GM23338 (cell line): ENCODE data around the gene CCNQ. TPM values are rescaled to one million over a fixed set of nuclear protein-coding genes. Genes with fewer than 3 reads are reported as not detected.

ENCODE experiments used
- ATAC-seq: fragments of 200-7000 bp; cut with Tn5 transposase; 3 replicates; pipeline ENCODE4 v1.9.1; 2020
- DNase-seq: peaks from one replicate; pipeline ENCODE4 v3.0.0-alpha.2; 2015; ENCODE audit warnings: low spot score
- H2AFZ ChIP-seq: fragments of 200-600 bp; sonication (generic); 2 replicates; pipeline ENCODE4 v1.8.0; 2016; ENCODE audit warnings: antibody characterized with exemption, mild to moderate bottlenecking, moderate library complexity
- H3F3A ChIP-seq: fragments of 200-600 bp; sonication (generic); replicated peaks from 2 replicates; pipeline ENCODE4 v1.8.0; 2017; ENCODE audit warnings: antibody characterized with exemption, mixed run types, low read depth
- H3K27ac ChIP-seq: fragments of 200-600 bp; sonication (generic); 2 replicates; pipeline ENCODE4 v1.6.1; 2016; ENCODE audit warnings: low read depth
- H3K27me3 ChIP-seq: fragments of 200-600 bp; sonication (generic); 2 replicates; pipeline ENCODE4 v1.8.0; 2016; ENCODE audit warnings: mild to moderate bottlenecking, mixed run types, moderate library complexity; ENCODE audit not compliant: insufficient read depth
- H3K36me3 ChIP-seq: fragments of 200-600 bp; sonication (generic); 2 replicates; pipeline ENCODE4 v1.8.0; 2016; ENCODE audit warnings: mild to moderate bottlenecking; ENCODE audit not compliant: insufficient read depth
- H3K4me1 ChIP-seq: fragments of 200-600 bp; sonication (generic); 2 replicates; pipeline ENCODE4 v1.8.0; 2016; ENCODE audit warnings: mild to moderate bottlenecking, moderate library complexity; ENCODE audit not compliant: insufficient read depth
- H3K4me2 ChIP-seq: fragments of 200-600 bp; sonication (generic); 2 replicates; pipeline ENCODE4 v1.7.1; 2017; ENCODE audit warnings: mixed run types
- H3K4me3 ChIP-seq: fragments of 200-600 bp; sonication (generic); 2 replicates; pipeline ENCODE4 v1.6.1; 2016; ENCODE audit warnings: mixed run types
- H3K79me2 ChIP-seq: fragments of 200-600 bp; sonication (generic); replicated peaks from 2 replicates; pipeline ENCODE4 v1.8.0; 2017; ENCODE audit warnings: mild to moderate bottlenecking; ENCODE audit not compliant: insufficient read depth
- H3K9me2 ChIP-seq: fragments of 200-600 bp; sonication (generic); 2 replicates; pipeline ENCODE4 v1.8.0; 2017; ENCODE audit not compliant: insufficient read depth
- H4K20me1 ChIP-seq: fragments of 200-600 bp; sonication (generic); replicated peaks from 2 replicates; pipeline ENCODE4 v1.8.0; 2017; ENCODE audit warnings: mild to moderate bottlenecking; ENCODE audit not compliant: insufficient read depth
- H3K27ac Mint-ChIP-seq: 2 replicates; pipeline ENCODE4 v1.8.0; 2020; ENCODE audit warnings: inconsistent platforms, mild to moderate bottlenecking, moderate library complexity, mixed read lengths
- H3K27me3 Mint-ChIP-seq: 3 replicates; pipeline ENCODE4 v1.8.0; 2022; ENCODE audit warnings: low read depth, mild to moderate bottlenecking, moderate library complexity, mixed read lengths, inconsistent platforms; ENCODE audit not compliant: insufficient read depth, poor library complexity
- H3K36me3 Mint-ChIP-seq: 3 replicates; pipeline ENCODE4 v1.8.0; 2021; ENCODE audit warnings: low read depth, mild to moderate bottlenecking, inconsistent platforms, moderate library complexity, mixed read lengths
- H3K4me1 Mint-ChIP-seq: 3 replicates; pipeline ENCODE4 v1.8.0; 2020; ENCODE audit warnings: mild to moderate bottlenecking, inconsistent platforms, mixed read lengths
- H3K4me3 Mint-ChIP-seq: 3 replicates; pipeline ENCODE4 v1.8.0; 2021; ENCODE audit warnings: moderate library complexity, mild to moderate bottlenecking, inconsistent platforms, mixed read lengths
- H3K9me3 Mint-ChIP-seq: 3 replicates; pipeline ENCODE4 v1.8.0; 2020; ENCODE audit warnings: moderate library complexity, mild to moderate bottlenecking, inconsistent platforms, mixed read lengths
- EZH2 ChIP-seq: fragments of 200-600 bp; sonication (generic); IDR thresholded peaks from one replicate; pipeline ENCODE4 v1.8.0; 2017; ENCODE audit warnings: antibody characterized with exemption, mild to moderate bottlenecking, low read depth; ENCODE audit not compliant: unreplicated experiment
- REST ChIP-seq: IDR thresholded peaks from one replicate; pipeline ENCODE4 v1.6.1; 2018; ENCODE audit warnings: antibody characterized with exemption; ENCODE audit not compliant: unreplicated experiment
- ZNF114 ChIP-seq: fragments of 250-450 bp; sonication (Bioruptor Pico); IDR thresholded peaks from 2 replicates; pipeline ENCODE4 v1.5.0; 2020; ENCODE audit warnings: mild to moderate bottlenecking, moderate library complexity
- polyA plus RNA-seq: library from polyadenylated mRNA; unstranded; fragments of >200 nt; fragmentation: Nextera tagmentation; extraction: Ambion mirVana; gene quantifications from 2 replicates; pipeline ENCODE4 v1.2.1, GENCODE V29; 2016
- total RNA-seq: library from RNA; depleted of rRNA; stranded (reverse); fragments of >200 nt; shearing (Covaris generic); gene quantifications from 2 replicates; pipeline ENCODE4 v1.2.3, GENCODE V29; 2014
- TF ChIP-seq, protein P1 (sequence below): fragments of 250-450 bp; sonication (Bioruptor Pico); IDR thresholded peaks from 2 replicates; pipeline ENCODE4 v1.5.0; 2020; ENCODE audit warnings: mild to moderate bottlenecking, moderate library complexity

Gene CCNQ
- total and polyA plus RNA-seq, 2 experiments from 2014 or later = 19.4 to 30.2 TPM

GRCh38 chrX:153633607-153634180 is 34.8 kb upstream of the CCNQ start:
- DNase-seq = no peak
- H3K27ac Mint-ChIP-seq = no peak overlapping the region
- H3K27ac ChIP-seq = no peak overlapping the region
- ATAC-seq = no peak
- H3K9me3 Mint-ChIP-seq = no peaks in the 10 kb centered on the region
- no peaks in the 10 kb centered on the region for H3K9me2 ChIP-seq
- peaks cover 1% of the 10 kb centered on the region for H3K27me3 Mint-ChIP-seq
- H3K4me3 ChIP-seq = no peak overlapping the region
- no peaks in the 10 kb centered on the region for H3K4me1 ChIP-seq
- H3K27me3 ChIP-seq = no peaks in the 10 kb centered on the region
- H3K79me2 ChIP-seq = no peaks in the 10 kb centered on the region
- no peak overlapping the region for H2AFZ ChIP-seq
- no peak overlapping the region for H3K4me2 ChIP-seq
- no peak overlapping the region for H3K4me3 Mint-ChIP-seq
- no peaks in the 10 kb centered on the region for H4K20me1 ChIP-seq
- TF ChIP-seq REST = no peak
- no peak for TF ChIP-seq ZNF114 (CRISPR knock-in tag)
- TF ChIP-seq, protein P1, sequence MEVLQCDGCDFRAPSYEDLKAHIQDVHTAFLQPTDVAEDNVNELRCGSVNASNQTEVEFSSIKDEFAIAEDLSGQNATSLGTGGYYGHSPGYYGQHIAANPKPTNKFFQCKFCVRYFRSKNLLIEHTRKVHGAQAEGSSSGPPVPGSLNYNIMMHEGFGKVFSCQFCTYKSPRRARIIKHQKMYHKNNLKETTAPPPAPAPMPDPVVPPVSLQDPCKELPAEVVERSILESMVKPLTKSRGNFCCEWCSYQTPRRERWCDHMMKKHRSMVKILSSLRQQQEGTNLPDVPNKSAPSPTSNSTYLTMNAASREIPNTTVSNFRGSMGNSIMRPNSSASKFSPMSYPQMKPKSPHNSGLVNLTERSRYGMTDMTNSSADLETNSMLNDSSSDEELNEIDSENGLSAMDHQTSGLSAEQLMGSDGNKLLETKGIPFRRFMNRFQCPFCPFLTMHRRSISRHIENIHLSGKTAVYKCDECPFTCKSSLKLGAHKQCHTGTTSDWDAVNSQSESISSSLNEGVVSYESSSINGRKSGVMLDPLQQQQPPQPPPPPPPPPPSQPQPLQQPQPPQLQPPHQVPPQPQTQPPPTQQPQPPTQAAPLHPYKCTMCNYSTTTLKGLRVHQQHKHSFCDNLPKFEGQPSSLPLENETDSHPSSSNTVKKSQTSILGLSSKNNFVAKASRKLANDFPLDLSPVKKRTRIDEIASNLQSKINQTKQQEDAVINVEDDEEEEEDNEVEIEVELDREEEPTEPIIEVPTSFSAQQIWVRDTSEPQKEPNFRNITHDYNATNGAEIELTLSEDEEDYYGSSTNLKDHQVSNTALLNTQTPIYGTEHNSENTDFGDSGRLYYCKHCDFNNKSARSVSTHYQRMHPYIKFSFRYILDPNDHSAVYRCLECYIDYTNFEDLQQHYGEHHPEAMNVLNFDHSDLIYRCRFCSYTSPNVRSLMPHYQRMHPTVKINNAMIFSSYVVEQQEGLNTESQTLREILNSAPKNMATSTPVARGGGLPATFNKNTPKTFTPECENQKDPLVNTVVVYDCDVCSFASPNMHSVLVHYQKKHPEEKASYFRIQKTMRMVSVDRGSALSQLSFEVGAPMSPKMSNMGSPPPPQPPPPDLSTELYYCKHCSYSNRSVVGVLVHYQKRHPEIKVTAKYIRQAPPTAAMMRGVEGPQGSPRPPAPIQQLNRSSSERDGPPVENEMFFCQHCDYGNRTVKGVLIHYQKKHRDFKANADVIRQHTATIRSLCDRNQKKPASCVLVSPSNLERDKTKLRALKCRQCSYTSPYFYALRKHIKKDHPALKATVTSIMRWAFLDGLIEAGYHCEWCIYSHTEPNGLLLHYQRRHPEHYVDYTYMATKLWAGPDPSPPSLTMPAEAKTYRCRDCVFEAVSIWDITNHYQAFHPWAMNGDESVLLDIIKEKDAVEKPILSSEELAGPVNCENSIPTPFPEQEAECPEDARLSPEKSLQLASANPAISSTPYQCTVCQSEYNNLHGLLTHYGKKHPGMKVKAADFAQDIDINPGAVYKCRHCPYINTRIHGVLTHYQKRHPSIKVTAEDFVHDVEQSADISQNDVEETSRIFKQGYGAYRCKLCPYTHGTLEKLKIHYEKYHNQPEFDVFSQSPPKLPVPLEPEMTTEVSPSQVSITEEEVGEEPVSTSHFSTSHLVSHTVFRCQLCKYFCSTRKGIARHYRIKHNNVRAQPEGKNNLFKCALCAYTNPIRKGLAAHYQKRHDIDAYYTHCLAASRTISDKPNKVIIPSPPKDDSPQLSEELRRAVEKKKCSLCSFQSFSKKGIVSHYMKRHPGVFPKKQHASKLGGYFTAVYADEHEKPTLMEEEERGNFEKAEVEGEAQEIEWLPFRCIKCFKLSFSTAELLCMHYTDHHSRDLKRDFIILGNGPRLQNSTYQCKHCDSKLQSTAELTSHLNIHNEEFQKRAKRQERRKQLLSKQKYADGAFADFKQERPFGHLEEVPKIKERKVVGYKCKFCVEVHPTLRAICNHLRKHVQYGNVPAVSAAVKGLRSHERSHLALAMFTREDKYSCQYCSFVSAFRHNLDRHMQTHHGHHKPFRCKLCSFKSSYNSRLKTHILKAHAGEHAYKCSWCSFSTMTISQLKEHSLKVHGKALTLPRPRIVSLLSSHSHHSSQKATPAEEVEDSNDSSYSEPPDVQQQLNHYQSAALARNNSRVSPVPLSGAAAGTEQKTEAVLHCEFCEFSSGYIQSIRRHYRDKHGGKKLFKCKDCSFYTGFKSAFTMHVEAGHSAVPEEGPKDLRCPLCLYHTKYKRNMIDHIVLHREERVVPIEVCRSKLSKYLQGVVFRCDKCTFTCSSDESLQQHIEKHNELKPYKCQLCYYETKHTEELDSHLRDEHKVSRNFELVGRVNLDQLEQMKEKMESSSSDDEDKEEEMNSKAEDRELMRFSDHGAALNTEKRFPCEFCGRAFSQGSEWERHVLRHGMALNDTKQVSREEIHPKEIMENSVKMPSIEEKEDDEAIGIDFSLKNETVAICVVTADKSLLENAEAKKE (CRISPR knock-in tag) = no peak
- no peak for TF ChIP-seq EZH2
- no peaks in the 10 kb centered on the region for H3K4me1 Mint-ChIP-seq
- no peaks in the 10 kb centered on the region for H3K36me3 ChIP-seq
- H3K36me3 Mint-ChIP-seq = no peaks in the 10 kb centered on the region
- no peaks in the 10 kb centered on the region for H3F3A ChIP-seq
